Lung (tissue), 12 donors: Measurements from ENCODE around the gene RAB30. TPM values are rescaled to one million over a fixed set of nuclear protein-coding genes. Genes with fewer than 3 reads are reported as not detected.

ENCODE experiments used
- ATAC-seq: fragments of 200-7000 bp; cut with Tn5 transposase; one replicate; pipeline ENCODE4 v1.9.1; 2020; ENCODE audit warnings: moderate number of reproducible peaks; ENCODE audit not compliant: insufficient read depth, low FRiP score
- DNase-seq, 3 donors: peaks; one replicate each; pipeline ENCODE4 v3.0.0-alpha.2; 2013 to 2017
- H3K27ac ChIP-seq, 2 donors: one replicate each; pipeline ENCODE4 v1.5.1; 2013; ENCODE audit warnings: mild to moderate bottlenecking in 2 of 2, moderate library complexity in 2 of 2, control low read depth in 1 of 2, inconsistent platforms in 1 of 2, low read depth in 1 of 2, low read length in 1 of 2
- H3K27me3 ChIP-seq, 3 donors: one replicate each; pipeline ENCODE4 v1.5.1; 2013; ENCODE audit warnings: low read length in 2 of 3; ENCODE audit not compliant: control insufficient read depth in 3 of 3, insufficient read depth in 3 of 3
- H3K36me3 ChIP-seq, 4 donors: one replicate each; pipeline ENCODE4 v1.5.1; 2013; ENCODE audit warnings: low read length in 4 of 4, mild to moderate bottlenecking in 1 of 4, moderate library complexity in 1 of 4; ENCODE audit not compliant: control insufficient read depth in 4 of 4, insufficient read depth in 4 of 4
- H3K4me1 ChIP-seq, 5 donors: one replicate each; pipeline ENCODE4 v1.5.1; 2013; ENCODE audit warnings: low read length in 5 of 5, mild to moderate bottlenecking in 2 of 5, moderate library complexity in 1 of 5; ENCODE audit not compliant: control insufficient read depth in 5 of 5, insufficient read depth in 5 of 5
- H3K4me3 ChIP-seq: one replicate; pipeline ENCODE4 v1.5.1; 2013; ENCODE audit warnings: mild to moderate bottlenecking, control low read depth, moderate library complexity
- H3K9ac ChIP-seq, 2 donors: one replicate each; pipeline ENCODE4 v1.5.1; 2013; ENCODE audit warnings: low read length in 2 of 2, control low read depth in 1 of 2; ENCODE audit not compliant: insufficient read depth in 1 of 2
- H3K9me3 ChIP-seq, 4 donors: one replicate each; pipeline ENCODE4 v1.5.1; 2013; ENCODE audit warnings: low read length in 3 of 4, mild to moderate bottlenecking in 1 of 4, moderate library complexity in 1 of 4; ENCODE audit not compliant: control insufficient read depth in 4 of 4, insufficient read depth in 3 of 4
- WGBS, 2 donors: extraction: QIAGEN DNeasy Blood & Tissue Kit; methylation state at CpG; one replicate each; pipeline ENCODE4 v1.1.7; 2013; 5-methylcytosine and 5-hydroxymethylcytosine counted together
- polyA plus RNA-seq, 2 donors: library from polyadenylated mRNA; stranded (reverse); fragments of 200-250 nt; gene quantifications; one replicate each; pipeline ENCODE4 v1.2.1, GENCODE V29; 2013
- total RNA-seq, 2 donors: library from RNA; depleted of rRNA in 1 of 2; stranded (reverse); fragments of >200 nt in 1 of 2; gene quantifications; one replicate each; pipeline ENCODE4 v1.2.1, GENCODE V29; 2014 to 2021
- TF ChIP-seq, protein P1 (sequence below): IDR thresholded peaks from 2 replicates; pipeline ENCODE4 v1.5.1; 2012; ENCODE audit warnings: mild to moderate bottlenecking; ENCODE audit errors: control extremely low read depth, extremely low read depth
- donor health status: control.
- donor health status: control.
- donor health status: Bipolar disorder and iron deficiency.
- donor health status: healthy.
- donor health status: DM: yes; HTN: yes; CAD: no.

Gene RAB30
- total and polyA plus RNA-seq, 4 donors, result 1.6 to 25.5 (median 7.5) TPM

DNA sequence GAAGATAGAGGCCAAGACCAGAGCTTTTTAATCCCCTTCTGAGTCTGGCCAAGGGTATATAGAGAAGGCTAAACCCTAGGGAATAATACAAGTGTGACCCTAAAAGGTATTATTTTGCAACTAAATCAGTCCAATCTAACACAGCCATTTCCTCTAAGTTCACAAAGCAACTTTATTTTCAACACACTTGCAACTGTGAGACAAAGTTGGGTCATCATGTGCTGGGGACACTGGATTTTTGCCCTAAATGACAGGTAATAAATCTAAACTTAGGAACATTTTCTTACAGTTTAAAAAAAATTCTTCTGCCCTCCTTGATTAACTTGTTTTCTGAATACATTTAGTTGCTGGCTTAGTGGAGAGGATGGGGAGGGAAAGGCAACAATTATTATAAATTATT is 91.9 kb downstream of the RAB30 start:
- no peaks in the 10 kb centered on the region for H3K27me3 ChIP-seq
- peaks cover 0 to 10% (median 0%) of the 10 kb centered on the region in 5 donors for H3K4me1 ChIP-seq
- DNase-seq (no peak), ATAC-seq (no peak)
- TF ChIP-seq, protein P1, sequence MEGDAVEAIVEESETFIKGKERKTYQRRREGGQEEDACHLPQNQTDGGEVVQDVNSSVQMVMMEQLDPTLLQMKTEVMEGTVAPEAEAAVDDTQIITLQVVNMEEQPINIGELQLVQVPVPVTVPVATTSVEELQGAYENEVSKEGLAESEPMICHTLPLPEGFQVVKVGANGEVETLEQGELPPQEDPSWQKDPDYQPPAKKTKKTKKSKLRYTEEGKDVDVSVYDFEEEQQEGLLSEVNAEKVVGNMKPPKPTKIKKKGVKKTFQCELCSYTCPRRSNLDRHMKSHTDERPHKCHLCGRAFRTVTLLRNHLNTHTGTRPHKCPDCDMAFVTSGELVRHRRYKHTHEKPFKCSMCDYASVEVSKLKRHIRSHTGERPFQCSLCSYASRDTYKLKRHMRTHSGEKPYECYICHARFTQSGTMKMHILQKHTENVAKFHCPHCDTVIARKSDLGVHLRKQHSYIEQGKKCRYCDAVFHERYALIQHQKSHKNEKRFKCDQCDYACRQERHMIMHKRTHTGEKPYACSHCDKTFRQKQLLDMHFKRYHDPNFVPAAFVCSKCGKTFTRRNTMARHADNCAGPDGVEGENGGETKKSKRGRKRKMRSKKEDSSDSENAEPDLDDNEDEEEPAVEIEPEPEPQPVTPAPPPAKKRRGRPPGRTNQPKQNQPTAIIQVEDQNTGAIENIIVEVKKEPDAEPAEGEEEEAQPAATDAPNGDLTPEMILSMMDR, result no peak
- no peak overlapping the region for H3K27ac ChIP-seq
- no peak overlapping the region for H3K9ac ChIP-seq
- peaks cover 0 to 8% (median 4%) of the 10 kb centered on the region in 4 donors for H3K36me3 ChIP-seq
- H3K4me3 ChIP-seq, result no peak overlapping the region
- H3K9me3 ChIP-seq, result no peaks in the 10 kb centered on the region

DNA sequence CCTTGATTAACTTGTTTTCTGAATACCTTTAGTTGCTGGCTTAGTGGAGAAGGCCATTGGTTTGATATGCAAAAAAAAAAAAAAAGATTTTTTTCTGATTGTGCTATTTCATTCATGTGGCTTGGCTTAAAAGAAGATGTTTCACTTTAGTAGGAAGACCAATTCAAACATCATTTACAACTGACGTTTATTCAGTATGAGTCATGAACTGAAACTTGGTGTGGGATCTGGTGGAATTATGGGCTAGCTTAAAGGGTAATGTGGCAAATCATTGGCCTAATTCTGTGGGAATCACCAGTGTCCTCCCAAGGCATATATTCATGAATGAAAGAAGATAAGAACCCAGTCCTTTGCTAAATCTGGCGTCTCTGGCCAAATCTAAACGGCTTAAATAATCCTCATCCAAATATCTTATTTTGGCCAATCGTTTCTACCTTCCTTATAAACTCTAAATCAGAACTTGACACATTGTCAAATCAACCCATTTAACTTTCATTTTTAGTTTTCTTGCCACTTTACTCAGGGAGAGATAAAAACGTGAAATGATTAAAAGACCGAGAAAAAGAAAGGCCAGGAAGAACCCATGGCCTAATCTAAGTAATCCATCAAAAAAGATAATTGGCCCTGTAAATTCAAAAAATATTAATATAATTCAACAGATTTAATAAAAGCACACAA is 93.1 kb downstream of the RAB30 start:
- H3K27ac ChIP-seq, result no peak overlapping the region
- H3K4me3 ChIP-seq, result no peak overlapping the region
- H3K4me1 ChIP-seq, result peaks cover 0 to 10% (median 0%) of the 10 kb centered on the region in 5 donors
- H3K36me3 ChIP-seq, result peaks cover 0 to 8% (median 4%) of the 10 kb centered on the region in 4 donors
- DNase-seq, result no peak
- no peak for ATAC-seq
- WGBS, 2 donors, result 84 to 92% methylated on average over 6 of the region's 6 CpGs
- H3K9ac ChIP-seq, result no peak overlapping the region
- H3K27me3 ChIP-seq, result no peaks in the 10 kb centered on the region
- H3K9me3 ChIP-seq, result no peaks in the 10 kb centered on the region
- TF ChIP-seq, protein P1, result no peak

DNA sequence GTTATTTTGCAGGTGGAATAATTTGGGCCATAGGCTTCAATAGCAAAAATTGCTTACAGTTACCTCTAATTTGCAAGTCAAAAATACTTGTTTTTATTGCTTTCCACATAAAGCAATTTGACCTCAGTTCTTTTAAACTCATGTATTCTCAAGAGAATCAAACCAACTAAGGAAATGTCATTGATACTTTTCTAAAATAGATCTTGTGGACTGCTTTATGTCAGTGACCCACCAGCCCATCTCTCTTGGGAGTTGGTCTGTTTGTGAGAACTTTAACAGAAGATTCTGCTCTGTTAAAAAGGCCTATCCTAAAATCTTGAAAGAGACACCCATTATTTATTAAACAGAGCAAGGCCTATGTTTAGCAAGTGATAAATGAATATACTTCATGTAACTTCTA is 94.9 kb downstream of the RAB30 start:
- ATAC-seq, result no peak
- peaks cover 0 to 4% (median under 1%) of the 10 kb centered on the region in 4 donors for H3K36me3 ChIP-seq
- peaks cover 0 to 10% (median 0%) of the 10 kb centered on the region in 5 donors for H3K4me1 ChIP-seq
- H3K27ac ChIP-seq, result no peak overlapping the region
- H3K4me3 ChIP-seq, result no peak overlapping the region
- H3K9ac ChIP-seq, result no peak overlapping the region
- H3K27me3 ChIP-seq, result no peaks in the 10 kb centered on the region
- TF ChIP-seq, protein P1, result no peak
- DNase-seq, result no peak
- no peaks in the 10 kb centered on the region for H3K9me3 ChIP-seq

DNA sequence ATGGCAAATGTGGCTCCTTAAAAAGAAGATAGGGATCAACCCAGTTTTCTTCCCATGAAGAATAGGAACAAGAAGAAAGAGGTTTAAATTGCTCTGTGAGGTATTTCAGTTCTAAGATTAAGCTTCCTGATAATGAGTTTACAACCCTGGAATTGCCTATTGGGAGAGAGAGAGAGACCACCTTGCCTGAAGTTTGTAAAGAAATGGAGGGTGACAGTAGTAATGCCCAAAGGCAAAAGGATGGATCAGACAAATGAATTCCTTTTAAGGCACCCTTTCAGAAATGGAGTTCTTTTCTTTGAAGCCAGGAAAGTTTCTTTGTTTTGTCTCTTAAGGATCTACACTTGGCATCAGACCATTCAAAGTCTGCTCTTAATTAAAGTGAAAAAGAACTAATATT is 95.8 kb downstream of the RAB30 start:
- Histone ChIP-seq H3K9me3 (no peaks in the 10 kb centered on the region), H3K27me3 (no peaks in the 10 kb centered on the region), H3K27ac (no peak overlapping the region), H3K36me3 (no peaks in the 10 kb centered on the region), H3K4me3 (no peak overlapping the region), H3K9ac (no peak overlapping the region), H3K4me1 (peaks cover 0 to 10% (median 0%) of the 10 kb centered on the region in 5 donors)
- DNase-seq, result no peak
- ATAC-seq, result no peak
- TF ChIP-seq, protein P1, result no peak
